HPDE6-E6E7 (cell line): ENCODE measurements around the gene ERICH4.
A peak's percentile ranks its signal among the peaks of the same experiment; 100 is the strongest.
"Not testable (repeated sequence)": the region's sequence is repeated elsewhere in the genome, so short reads cannot be mapped to it uniquely, and the experiment has no call there.

ENCODE experiments used
- DNase-seq: peaks from one replicate; pipeline ENCODE4 v3.0.0; 2011; ENCODE audit warnings: missing footprints; ENCODE audit errors: extremely low spot score

Gene ERICH4

GRCh38 chr19:41435376-41435775, 7.6 kb upstream of the ERICH4 start:
- not testable (repeated sequence) for DNase-seq

GRCh38 chr19:41435936-41436673, 6.9 kb upstream of the ERICH4 start:
- no peak for DNase-seq

GRCh38 chr19:41436674-41436951, 6.3 kb upstream of the ERICH4 start:
- DNase-seq = no peak

- DNase-seq = no peak
These were observed 4.9 kb upstream of the ERICH4 start for GRCh38 chr19:41437944-41438574.

- peak; percentile 97 for DNase-seq
These were observed 3.3 kb upstream of the ERICH4 start, which contains the start of gene DMAC2 for GRCh38 chr19:41439441-41440222. TSS of gene DMAC2 (minus strand) at chr19:41439912. CDS start at chr19:41439899, 13 bp downstream.

GRCh38 chr19:41441321-41441945, 1.5 kb upstream of the ERICH4 start:
- no peak for DNase-seq

GRCh38 chr19:41443813-41444455, 978 bp downstream of the ERICH4 start:
- DNase-seq = no peak

- no peak for DNase-seq
These were observed 2.6 kb downstream of the ERICH4 start for GRCh38 chr19:41445575-41445974.

GRCh38 chr19:41447732-41448332, 4.9 kb downstream of the ERICH4 start:
- DNase-seq = no peak

- peak; percentile 72 for DNase-seq
These were observed 6.3 kb downstream of the ERICH4 start for GRCh38 chr19:41449079-41449864.

- no peak for DNase-seq
These were observed 6.9 kb downstream of the ERICH4 start for GRCh38 chr19:41449865-41450178.

GRCh38 chr19:41452584-41453275, 9.8 kb downstream of the ERICH4 start:
- DNase-seq = no peak

- DNase-seq = no peak
These were observed 13.0 kb downstream of the ERICH4 start for GRCh38 chr19:41455936-41456335.

GRCh38 chr19:41456342-41456918, 13.5 kb downstream of the ERICH4 start:
- DNase-seq = no peak

GRCh38 chr19:41457241-41457640, 14.3 kb downstream of the ERICH4 start:
- DNase-seq = no peak

GRCh38 chr19:41462497-41462896, 19.5 kb downstream of the ERICH4 start:
- no peak for DNase-seq

GRCh38 chr19:41463257-41464256, 20.6 kb downstream of the ERICH4 start:
- DNase-seq = not testable (repeated sequence)

GRCh38 chr19:41476583-41476982, 33.6 kb downstream of the ERICH4 start:
- DNase-seq = no peak
